Urinary bladder (tissue), 4 donors: ENCODE data around the gene SLK. TPM values are rescaled to one million over a fixed set of nuclear protein-coding genes. Genes with fewer than 3 reads are reported as not detected.

Experiments
- DNase-seq: peaks from one replicate; pipeline ENCODE4 v3.0.0-alpha.2; 2015; ENCODE audit errors: extremely low spot score
- H3K27ac ChIP-seq: one replicate; pipeline ENCODE4 v1.5.1; 2013; ENCODE audit warnings: low read depth, mild to moderate bottlenecking, moderate library complexity
- H3K36me3 ChIP-seq: one replicate; pipeline ENCODE4 v1.6.1; 2013; ENCODE audit warnings: mild to moderate bottlenecking, moderate library complexity; ENCODE audit not compliant: insufficient read depth
- H3K4me1 ChIP-seq: one replicate; pipeline ENCODE4 v1.6.1; 2013; ENCODE audit warnings: mild to moderate bottlenecking, moderate library complexity; ENCODE audit not compliant: insufficient read depth
- H3K4me3 ChIP-seq: one replicate; pipeline ENCODE4 v1.5.1; 2013; ENCODE audit warnings: low read depth, low read length
- WGBS: extraction: QIAGEN DNeasy Blood & Tissue Kit; methylation state at CpG from one replicate; pipeline ENCODE4 v1.1.7; 2013; 5-methylcytosine and 5-hydroxymethylcytosine counted together
- polyA plus RNA-seq: library from polyadenylated mRNA; stranded (reverse); fragments of 200-250 nt; gene quantifications from one replicate; pipeline ENCODE4 v1.2.3, GENCODE V29; 2013
- total RNA-seq: library from RNA; depleted of rRNA; stranded (reverse); fragments of >200 nt; gene quantifications from one replicate; pipeline ENCODE4 v1.2.3, GENCODE V29; 2014
- donor health status: healthy with polysubstance abuse.
- donor health status: healthy.

The SLK gene
- total and polyA plus RNA-seq, 2 donors = 32.7 to 120 TPM

DNA sequence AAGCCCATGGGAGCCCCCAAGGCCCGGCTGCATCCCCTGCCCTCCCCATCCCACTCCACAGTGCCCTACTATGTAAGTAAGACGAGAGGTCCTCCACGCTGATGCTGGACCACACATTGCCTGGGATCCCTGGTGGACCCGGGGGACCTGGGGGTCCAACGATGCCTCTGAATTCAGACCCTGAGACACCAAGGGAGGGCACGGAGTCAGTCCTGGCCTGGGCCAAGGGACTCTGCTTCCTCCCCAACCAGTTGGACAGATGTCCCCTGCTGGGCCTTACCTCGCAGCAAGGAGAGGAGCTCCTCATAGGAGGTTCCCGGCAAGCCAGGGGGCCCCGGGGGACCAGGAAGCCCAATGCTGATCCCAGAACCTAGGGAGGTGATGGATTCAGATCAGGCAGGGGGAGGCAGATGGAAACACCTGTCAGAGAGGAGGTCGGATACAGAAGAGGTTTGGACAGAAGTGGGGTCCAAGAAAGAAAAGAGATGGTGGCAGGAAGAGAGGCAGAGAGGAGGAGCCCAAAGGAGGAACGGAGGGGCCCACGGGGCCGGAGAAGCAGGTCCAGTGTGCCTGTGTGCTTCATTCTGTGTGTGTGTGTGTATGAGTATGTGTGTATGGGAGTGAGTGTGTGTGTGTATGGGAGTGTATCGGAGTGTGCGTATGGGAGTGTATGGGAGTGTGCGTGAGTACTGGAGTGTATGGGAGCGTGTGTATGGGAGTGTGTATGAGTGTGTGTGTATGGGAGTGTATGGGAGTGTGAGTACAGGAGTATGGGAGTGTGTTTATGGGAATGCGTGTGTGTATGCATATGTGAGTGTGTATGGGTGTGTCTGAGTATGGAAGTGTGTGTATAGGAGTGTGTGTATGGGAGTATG lies 68.5 kb downstream of the SLK start:
- no peak for DNase-seq
- H3K27ac ChIP-seq = no peak overlapping the region
- no peak overlapping the region for H3K4me3 ChIP-seq
- H3K4me1 ChIP-seq = no peaks in the 10 kb centered on the region
- no peaks in the 10 kb centered on the region for H3K36me3 ChIP-seq
- 81% methylated on average over 18 of the region's 18 CpGs for WGBS

DNA sequence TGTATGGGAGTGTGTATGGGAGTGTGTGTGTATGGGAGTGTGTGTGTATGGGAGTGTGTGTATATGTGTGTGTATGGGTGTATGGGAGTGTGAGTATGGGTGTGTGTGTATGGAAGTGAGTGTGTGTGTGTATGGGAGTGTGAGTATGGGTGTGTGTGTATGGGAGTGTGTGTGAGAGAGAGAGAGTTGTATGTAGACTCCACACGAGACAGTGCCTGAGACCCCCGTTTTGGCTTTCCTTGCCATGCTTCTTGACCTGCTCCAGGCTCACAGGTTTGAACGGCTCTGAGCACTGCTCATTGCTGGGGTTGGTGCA lies 69.1 kb downstream of the SLK start:
- H3K36me3 ChIP-seq = no peaks in the 10 kb centered on the region
- no peak overlapping the region for H3K4me3 ChIP-seq
- no peak overlapping the region for H3K27ac ChIP-seq
- no peak for DNase-seq
- H3K4me1 ChIP-seq = no peaks in the 10 kb centered on the region
- 62% methylated on average over 3 of the region's 3 CpGs for whole genome bisulfite sequencing

DNA sequence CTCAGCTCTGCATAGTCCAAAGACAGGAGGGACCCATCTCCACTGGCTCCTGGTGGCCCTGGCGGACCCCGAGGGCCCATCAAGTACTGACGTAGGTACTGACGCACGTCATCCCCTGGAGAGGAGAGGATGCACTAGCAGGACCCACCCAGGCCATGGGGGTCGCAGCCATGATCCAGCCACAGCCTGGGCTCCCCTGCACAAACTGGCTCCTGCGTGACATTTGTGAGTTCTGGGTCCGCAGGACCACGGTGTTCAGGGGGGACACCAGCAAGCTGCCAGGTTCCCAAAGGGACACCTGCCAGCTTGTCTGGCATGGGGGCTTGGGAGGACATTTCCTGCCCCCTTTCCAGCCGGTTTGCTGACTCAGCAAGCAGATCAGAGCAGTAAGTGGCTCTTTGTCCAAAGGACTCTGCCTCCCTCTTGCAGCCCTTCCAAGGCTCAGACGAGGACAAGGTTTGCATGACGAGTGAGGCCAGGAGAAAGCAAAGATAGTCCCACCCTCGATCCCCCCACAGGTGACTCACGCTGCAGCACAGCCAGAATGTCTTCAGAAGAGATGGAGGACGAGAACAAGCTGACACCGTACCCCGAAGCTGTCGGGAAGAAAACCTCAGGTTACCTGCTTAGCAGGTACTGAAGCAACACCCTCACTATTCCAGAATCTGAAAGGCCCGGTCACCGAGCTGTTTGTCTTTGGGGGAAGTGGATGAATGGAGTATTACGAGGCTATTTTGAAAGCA lies 69.7 kb downstream of the SLK start:
- Histone ChIP-seq H3K27ac (no peak overlapping the region), H3K4me1 (no peaks in the 10 kb centered on the region), H3K4me3 (no peak overlapping the region), H3K36me3 (no peaks in the 10 kb centered on the region)
- 75% methylated on average over 21 of the region's 21 CpGs for WGBS
- no peak for DNase-seq

DNA sequence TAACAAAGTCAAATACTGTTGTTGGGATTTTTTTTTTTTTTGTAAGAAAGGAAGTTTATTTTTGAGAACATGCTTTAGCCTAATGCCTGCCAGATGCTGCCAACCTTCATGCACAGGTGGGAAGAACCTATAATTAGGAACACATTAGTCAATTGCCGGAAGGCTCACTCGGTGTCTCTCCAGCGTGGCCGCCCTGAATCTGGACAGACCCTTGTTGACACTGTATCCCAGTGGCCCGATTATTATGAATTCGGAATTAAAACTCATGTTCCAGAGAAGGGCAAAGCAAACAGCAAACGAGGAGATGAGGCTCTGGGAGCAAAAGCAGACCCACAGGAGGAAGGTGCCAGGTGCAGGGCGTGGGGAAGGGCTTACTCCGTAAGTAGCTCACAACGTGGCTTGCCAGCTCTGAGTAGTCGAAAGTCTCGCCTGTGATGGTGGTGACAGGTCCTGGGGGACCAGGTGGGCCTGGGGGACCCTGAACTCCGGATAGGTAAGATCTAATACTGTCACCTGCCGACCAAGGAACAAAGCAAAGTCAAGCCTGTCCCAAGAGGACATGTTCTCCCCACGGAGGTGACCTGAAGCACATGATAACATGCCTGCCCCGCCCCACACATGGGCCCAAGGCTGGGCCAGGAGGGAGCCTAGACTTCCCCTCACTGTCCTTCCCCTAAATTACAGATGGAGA lies 70.5 kb downstream of the SLK start:
- Histone ChIP-seq H3K4me3 (no peak overlapping the region), H3K27ac (no peak overlapping the region), H3K4me1 (no peaks in the 10 kb centered on the region), H3K36me3 (no peaks in the 10 kb centered on the region)
- no peak for DNase-seq
- WGBS = 83% methylated on average over 16 of the region's 16 CpGs

DNA sequence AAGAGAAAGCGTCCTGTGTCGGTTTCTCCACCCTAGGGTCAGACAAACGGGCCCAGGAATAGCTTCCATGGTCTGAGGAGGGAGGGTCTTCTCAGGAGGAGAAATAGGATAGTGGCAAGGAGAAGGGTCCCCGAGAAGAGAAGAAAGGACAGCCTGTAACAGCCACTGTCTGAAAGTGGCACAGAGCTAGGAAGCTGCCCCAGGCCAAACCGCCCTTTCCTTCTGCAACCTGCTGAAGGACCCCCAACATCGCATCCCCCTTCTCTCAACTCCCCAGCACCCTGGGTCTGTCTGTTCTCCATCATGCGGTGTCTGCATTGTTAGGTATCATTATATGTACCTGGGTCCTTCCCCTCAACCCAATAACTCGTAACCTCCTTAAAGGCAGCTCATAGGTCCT lies 71.6 kb downstream of the SLK start:
- 86% methylated on average over 8 of the region's 8 CpGs for WGBS
- H3K4me1 ChIP-seq = no peaks in the 10 kb centered on the region
- no peaks in the 10 kb centered on the region for H3K36me3 ChIP-seq
- no peak overlapping the region for H3K27ac ChIP-seq
- no peak overlapping the region for H3K4me3 ChIP-seq
- no peak for DNase-seq

DNA sequence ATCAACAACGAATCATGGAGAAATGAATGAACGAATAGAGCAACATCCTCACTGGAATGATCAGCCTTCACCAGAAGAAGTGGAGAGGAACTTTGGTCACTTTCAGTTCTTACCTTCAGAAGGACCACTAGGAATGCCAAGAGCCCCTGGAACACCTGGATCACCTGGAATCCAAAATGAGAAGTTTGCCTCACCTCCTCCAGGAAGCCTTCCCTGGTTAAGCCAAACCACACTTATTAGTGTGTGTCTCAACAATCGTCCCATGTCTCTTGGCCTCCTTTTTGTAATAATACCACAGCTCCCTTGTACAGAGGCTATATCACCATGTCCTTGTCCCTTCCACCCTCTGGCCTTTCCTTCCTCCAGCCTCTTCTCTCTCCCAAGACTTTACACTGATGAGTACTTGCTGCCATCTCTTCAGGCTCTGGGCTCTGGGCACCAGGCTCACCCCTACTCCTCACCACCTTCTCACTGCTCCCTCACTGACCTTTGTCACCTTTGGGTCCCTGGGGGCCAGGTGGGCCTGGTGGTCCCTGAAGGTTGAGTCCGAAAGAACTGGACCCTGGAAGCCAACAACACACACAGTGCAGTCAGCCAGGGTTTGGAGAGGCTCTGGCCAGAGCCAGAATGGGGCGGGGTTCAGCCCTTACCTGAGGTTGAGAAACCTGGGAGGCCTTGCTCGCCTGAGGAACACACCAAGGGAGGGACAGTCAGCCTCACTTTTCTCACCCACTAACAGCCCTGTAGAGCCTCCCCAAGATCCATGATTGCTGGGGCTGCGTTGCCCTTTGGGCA lies 72.2 kb downstream of the SLK start:
- no peak overlapping the region for H3K4me3 ChIP-seq
- DNase-seq = no peak
- H3K36me3 ChIP-seq = no peaks in the 10 kb centered on the region
- H3K27ac ChIP-seq = no peak overlapping the region
- H3K4me1 ChIP-seq = no peaks in the 10 kb centered on the region
- 94% methylated on average over 7 of the region's 7 CpGs for WGBS

DNA sequence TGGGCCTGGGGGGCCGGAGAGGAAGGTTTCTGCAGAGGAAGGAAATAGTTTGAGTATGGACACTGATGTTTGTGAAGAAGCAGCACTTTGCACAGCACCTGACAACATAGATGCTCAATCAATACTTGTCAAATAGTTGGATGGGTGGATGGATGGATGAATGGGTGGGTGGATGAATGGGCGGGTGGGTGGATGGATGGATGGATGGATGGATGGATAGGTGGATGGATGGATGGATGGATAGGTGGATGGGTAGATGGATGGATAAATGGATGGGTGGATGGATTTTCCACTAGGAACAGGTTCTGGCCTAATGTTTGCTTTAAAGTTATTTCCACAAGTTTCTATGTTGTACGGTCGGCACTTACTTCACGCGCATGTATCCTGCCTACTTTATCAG lies 73.4 kb downstream of the SLK start:
- no peaks in the 10 kb centered on the region for H3K36me3 ChIP-seq
- 74% methylated on average over 6 of the region's 6 CpGs for WGBS
- no peak for DNase-seq
- no peaks in the 10 kb centered on the region for H3K4me1 ChIP-seq
- H3K27ac ChIP-seq = no peak overlapping the region
- H3K4me3 ChIP-seq = no peak overlapping the region

DNA sequence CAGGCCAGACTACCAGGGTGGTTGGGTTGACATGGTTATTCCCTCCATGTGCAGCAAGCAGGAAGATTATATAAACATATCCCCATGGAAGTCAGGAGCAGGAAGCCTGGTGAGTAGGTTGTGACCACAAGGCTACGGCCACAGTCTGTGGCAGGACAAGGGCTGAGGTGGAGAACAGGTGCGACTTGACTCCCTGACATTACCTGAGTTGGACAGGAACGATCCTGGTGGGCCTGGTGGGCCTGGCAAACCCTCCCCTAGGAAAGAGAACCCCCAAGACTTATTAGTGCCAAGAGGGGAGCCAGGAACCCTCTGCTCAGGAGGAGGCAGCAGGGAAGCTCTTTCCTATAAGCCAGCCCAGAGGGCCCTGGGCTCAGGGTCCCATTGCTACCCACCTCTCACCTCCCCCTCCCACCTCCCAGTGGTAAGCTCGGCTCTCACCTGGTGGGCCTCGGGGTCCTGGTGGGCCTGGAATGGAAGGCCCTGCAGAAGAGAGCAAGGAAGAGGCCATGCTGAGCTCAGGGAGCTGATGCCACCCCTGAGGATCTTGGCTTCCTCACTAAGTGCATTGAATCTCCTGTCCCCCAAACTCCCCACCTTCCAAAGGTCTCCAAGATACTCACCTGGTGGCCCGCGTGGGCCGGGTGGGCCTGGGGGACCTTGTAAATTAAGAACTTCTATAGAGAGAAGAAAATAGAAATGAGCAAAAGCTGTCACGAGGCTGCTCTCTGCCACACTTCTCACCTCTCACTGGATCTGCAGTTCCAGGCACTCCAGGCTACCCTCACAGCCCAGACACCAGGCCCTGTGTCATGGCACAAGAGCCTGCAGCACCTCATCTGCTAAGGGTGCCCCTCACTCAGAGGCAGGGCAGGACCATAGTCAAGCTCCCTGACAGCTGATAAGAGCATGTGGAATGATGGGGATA lies 74.2 kb downstream of the SLK start:
- no peak overlapping the region for H3K27ac ChIP-seq
- 88% methylated on average over 9 of the region's 9 CpGs for WGBS
- no peak overlapping the region for H3K4me3 ChIP-seq
- no peaks in the 10 kb centered on the region for H3K36me3 ChIP-seq
- DNase-seq = no peak
- H3K4me1 ChIP-seq = no peaks in the 10 kb centered on the region

DNA sequence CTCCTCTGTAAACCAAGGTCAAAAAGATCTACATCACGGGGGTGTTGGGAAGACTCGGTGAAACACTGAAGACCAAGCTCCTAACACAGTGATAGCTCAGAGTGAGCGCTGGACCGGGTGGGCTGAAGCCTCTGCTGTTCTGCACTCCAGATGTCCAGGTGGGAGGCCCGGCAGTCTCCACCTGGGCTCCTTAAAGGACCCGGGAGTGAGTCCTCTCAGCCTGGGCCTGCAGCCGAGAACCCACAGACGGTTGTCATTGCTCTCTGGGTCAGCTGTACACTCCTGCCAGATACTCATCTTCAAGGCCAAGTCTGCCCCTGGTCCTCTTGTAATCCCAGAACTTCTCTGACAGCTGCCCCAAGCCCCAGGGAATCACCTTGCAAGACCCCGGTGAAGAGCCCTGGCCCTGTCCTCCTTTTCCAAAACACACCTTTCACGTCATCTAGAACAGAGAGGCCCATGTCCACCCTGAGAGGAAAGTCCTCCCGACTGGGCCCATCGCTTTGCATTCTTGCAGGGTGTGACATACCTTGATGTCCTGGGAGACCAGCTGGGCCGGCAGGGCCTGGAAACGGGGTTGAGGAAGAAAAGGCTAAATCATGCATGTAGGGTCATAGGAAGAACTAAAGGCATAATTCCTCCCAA lies 75.1 kb downstream of the SLK start:
- DNase-seq = no peak
- Histone ChIP-seq H3K36me3 (no peaks in the 10 kb centered on the region), H3K4me3 (no peak overlapping the region), H3K4me1 (no peaks in the 10 kb centered on the region), H3K27ac (no peak overlapping the region)
- WGBS = 82% methylated on average over 14 of the region's 14 CpGs

DNA sequence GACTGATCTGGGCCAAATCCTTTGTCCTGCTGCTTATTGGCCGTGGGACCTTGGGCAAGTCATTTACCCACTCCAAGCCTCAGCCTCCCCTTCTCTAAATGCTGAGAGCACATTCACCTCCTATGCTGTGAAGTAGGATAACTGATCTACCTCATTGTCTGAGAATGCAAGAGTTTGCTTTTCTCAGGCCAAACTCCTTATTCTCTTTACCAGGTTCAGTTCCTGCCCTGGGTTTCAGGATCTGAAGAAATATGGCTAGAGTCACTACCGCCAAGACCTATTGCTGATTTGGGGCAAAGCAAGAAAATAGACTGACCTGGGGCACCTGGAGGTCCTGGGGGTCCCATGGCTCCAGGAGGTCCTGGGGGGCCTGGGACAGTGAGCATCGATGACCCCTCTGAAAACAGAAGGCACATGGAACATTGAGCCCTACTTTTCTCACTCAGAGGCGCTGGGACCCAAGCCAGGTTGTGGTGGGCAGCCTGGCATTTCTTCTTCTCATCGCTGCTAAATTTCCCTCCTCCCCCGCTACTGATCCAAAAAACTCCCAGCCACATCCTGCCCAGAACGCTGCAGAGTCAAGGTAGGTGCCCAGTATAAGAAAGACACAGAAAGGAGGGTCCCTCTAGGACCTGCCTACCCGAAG lies 76.4 kb downstream of the SLK start:
- 86% methylated on average over 8 of the region's 8 CpGs for WGBS
- Histone ChIP-seq H3K27ac (no peak overlapping the region), H3K36me3 (no peaks in the 10 kb centered on the region), H3K4me3 (no peak overlapping the region), H3K4me1 (no peaks in the 10 kb centered on the region)
- no peak for DNase-seq

DNA sequence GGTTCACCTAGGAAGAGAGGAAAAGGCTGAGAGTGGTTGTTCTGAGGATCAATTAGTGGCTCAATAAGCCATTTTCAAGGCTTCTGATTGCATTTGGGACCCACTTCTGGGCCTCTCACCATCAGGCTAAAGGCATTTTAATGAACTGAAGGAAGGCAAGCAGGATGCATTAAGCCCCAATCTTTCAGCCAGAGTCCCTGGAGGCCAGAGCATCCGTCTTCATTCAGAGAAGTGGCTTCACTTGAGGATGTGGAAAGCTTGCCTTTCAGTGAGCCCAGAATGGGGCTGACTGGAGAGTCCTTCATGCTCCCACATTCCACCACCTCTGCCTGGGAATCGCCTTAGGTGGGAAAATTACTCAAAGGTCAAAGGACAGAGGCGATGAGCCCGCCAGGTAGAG lies 76.9 kb downstream of the SLK start:
- Histone ChIP-seq H3K4me3 (no peak overlapping the region), H3K4me1 (no peaks in the 10 kb centered on the region), H3K36me3 (no peaks in the 10 kb centered on the region), H3K27ac (no peak overlapping the region)
- 79% methylated on average over 4 of the region's 4 CpGs for WGBS
- no peak for DNase-seq
